ENCODE data around the gene ZNF202. TPM values are rescaled to one million over a fixed set of nuclear protein-coding genes. Genes with fewer than 3 reads are reported as not detected.
A peak's percentile ranks its signal among the peaks of the same experiment; 100 is the strongest.

ZNF202 gene
- total RNA-seq, 2 donors from 2014 or later, result 5.7 to 15.2 TPM

DNA sequence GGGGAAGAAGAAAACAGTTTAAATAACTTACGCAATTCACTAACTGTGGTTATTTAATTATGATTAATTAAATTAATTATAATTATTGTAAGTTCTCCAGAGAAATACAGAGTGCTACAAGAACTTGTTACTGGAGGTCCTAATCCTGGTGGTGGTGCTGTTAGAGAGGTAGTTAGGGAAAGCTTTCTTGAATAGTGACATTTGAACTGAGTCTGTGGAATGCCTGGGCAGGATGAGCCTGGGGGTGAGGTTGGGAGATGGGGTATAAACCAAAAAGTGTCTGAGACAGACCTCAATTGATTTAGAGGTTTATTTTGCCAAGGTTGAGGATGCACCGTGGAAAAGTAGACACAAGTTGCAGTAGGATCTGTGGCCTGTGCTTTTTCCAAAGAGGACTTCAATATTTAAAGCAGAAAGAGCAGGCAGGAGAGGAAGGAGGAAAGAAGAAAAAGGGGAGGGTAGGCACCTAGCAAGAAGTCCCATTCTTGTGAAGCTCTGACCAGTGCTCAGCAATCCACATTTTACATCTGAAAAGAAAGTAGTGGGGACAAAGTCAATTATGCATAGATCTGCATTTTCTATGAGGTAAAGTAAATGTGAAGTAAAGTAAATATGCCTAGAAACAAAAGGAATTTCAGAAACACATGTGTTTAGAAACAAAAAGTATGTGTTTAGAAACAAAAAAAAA lies 4.4 kb upstream of the ZNF202 start:
- Histone ChIP-seq H3K9me3 (no peaks in the 10 kb centered on the region), H3K4me1 (replicated peaks) (no peaks in the 10 kb centered on the region), H3K4me3 (no peak overlapping the region), H3K27me3 (replicated peaks; ENCODE audit: insufficient read depth) (peaks cover 2% of the 10 kb centered on the region), H3K27ac (no peak overlapping the region), H3K36me3 (no peaks in the 10 kb centered on the region)
- no peak for DNase-seq (ENCODE audit: low spot score)
- TF ChIP-seq POLR2A (IDR thresholded peaks at IDR 0.05) (no peak), POLR2AphosphoS5 (IDR thresholded peaks at IDR 0.05) (no peak), CTCF (IDR thresholded peaks at IDR 0.05) (no peak)
- intact Hi-C loops (cut with DNase I), result no loop called here
- 59% methylated on average over 2 of the region's 2 CpGs for WGBS

- no peaks in the 10 kb centered on the region for H3K36me3 ChIP-seq
- 40% methylated on average over 3 of the region's 3 CpGs for WGBS
Observed at GRCh38 chr11:123742724-123743120, 1.3 kb upstream of the ZNF202 start.

DNA sequence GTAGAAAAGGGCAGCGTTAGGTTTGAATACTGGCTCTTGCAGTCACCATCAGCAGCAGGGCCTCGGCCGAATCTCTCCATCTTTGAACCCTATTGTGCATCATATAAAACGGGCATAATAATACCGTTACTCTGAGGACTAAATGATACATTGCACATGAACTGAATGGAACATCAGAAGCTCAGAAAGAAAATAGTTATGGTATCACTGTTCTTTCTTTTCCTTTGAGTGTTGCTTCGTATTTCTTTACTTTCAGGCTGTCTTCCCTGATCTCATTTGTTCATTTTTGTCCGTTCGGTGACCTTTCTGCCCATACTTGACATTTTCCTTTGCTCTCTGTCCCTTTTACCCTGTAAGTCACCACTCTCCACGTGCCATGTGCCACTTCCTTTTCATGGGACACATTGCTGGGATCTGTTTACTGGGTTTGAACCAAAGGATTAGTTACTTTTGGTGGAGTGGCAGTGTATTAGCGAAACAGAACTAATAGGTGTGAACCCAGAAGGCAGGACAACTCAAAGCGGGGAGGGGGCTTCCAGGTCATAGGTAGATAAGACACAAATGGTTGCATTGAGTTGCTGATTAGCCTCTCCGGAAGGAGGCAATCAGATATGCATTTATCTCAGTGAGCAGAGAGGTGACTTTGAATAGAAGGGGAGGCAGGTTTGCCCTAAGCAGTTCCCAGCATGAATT lies 717 bp upstream of the ZNF202 start:
- DNase-seq (ENCODE audit: low spot score), result no peak
- no peaks in the 10 kb centered on the region for H3K36me3 ChIP-seq
- no peaks in the 10 kb centered on the region for H3K27me3 ChIP-seq (replicated peaks; ENCODE audit: insufficient read depth)
- H3K9me3 ChIP-seq, result no peaks in the 10 kb centered on the region
- H3K27ac ChIP-seq, result peak overlapping the region; percentile 72 to 77
- H3K4me3 ChIP-seq, result peak overlapping the region; percentile 71 to 96
- intact Hi-C loops (cut with DNase I), result no loop called here
- no peak for TF ChIP-seq POLR2AphosphoS5 (IDR thresholded peaks at IDR 0.05)
- no peak for TF ChIP-seq POLR2A (IDR thresholded peaks at IDR 0.05)
- TF ChIP-seq CTCF (IDR thresholded peaks at IDR 0.05), result no peak
- WGBS, result 24% methylated on average over 12 of the region's 12 CpGs
- peaks cover 7% of the 10 kb centered on the region for H3K4me1 ChIP-seq (replicated peaks)

More at GRCh38 chr11:123742724-123743120, 1.3 kb upstream of the ZNF202 start:
- intact Hi-C loops (cut with DNase I), result no loop called here
- Histone ChIP-seq H3K27me3 (replicated peaks; ENCODE audit: insufficient read depth) (no peaks in the 10 kb centered on the region), H3K4me1 (replicated peaks) (peaks cover 7% of the 10 kb centered on the region), H3K4me3 (no peak overlapping the region), H3K27ac (no peak overlapping the region), H3K9me3 (no peaks in the 10 kb centered on the region)
- TF ChIP-seq CTCF (IDR thresholded peaks at IDR 0.05), result no peak
- TF ChIP-seq POLR2A (IDR thresholded peaks at IDR 0.05), result no peak
- TF ChIP-seq POLR2AphosphoS5 (IDR thresholded peaks at IDR 0.05), result no peak
- no peak for DNase-seq (ENCODE audit: low spot score)

GRCh38 chr11:123740787-123741158 lies 687 bp downstream of the ZNF202 start:
- WGBS, result under 1% methylated on average over 6 of the region's 6 CpGs
- intact Hi-C loops (cut with DNase I), result no loop called here

More at GRCh38 chr11:123740787-123741158, 687 bp downstream of the ZNF202 start:
- Histone ChIP-seq H3K4me3 (peak overlapping the region; percentile 71 to 96), H3K36me3 (no peaks in the 10 kb centered on the region), H3K27ac (peak overlapping the region; percentile 72 to 77), H3K27me3 (replicated peaks; ENCODE audit: insufficient read depth) (no peaks in the 10 kb centered on the region), H3K9me3 (no peaks in the 10 kb centered on the region), H3K4me1 (replicated peaks) (peaks cover 7% of the 10 kb centered on the region)
- TF ChIP-seq POLR2AphosphoS5 (IDR thresholded peaks at IDR 0.05), result no peak
- no peak for TF ChIP-seq POLR2A (IDR thresholded peaks at IDR 0.05)
- no peak for TF ChIP-seq CTCF (IDR thresholded peaks at IDR 0.05)
- DNase-seq (ENCODE audit: low spot score), result no peak

Data from prostate gland (tissue), 2 donors.